Subcutaneous adipose tissue (tissue), 4 donors: Measurements from ENCODE around the gene PAX2. TPM values are rescaled to one million over a fixed set of nuclear protein-coding genes. Genes with fewer than 3 reads are reported as not detected.

ENCODE experiments used
- CTCF ChIP-seq: fragments of 450-650 bp; IDR thresholded peaks from one replicate; pipeline ENCODE4 v1.5.1; 2016; ENCODE audit warnings: low read depth, mild to moderate bottlenecking, control low read depth, antibody characterized with exemption, moderate library complexity
- total RNA-seq, 4 donors: library from RNA; depleted of rRNA; stranded (reverse); fragments of >200 nt; gene quantifications; one replicate each; pipeline ENCODE4 v1.1.0, GENCODE V29; 2016

PAX2 gene
- total RNA-seq, 4 donors from 2014 or later = not detected

GRCh38 chr10:100858261-100858660 lies 112.9 kb downstream of the PAX2 start:
- TF ChIP-seq CTCF = no peak

- no peak for TF ChIP-seq CTCF
Observed at GRCh38 chr10:100858747-100859483, 113.5 kb downstream of the PAX2 start.

- TF ChIP-seq CTCF = no peak
Observed at GRCh38 chr10:100859484-100859763, 114.0 kb downstream of the PAX2 start.

GRCh38 chr10:100863433-100863832 lies 118.1 kb downstream of the PAX2 start:
- no peak for TF ChIP-seq CTCF

- TF ChIP-seq CTCF = no peak
Observed at GRCh38 chr10:100864036-100864885, 118.9 kb downstream of the PAX2 start.

- TF ChIP-seq CTCF = no peak
Observed at GRCh38 chr10:100864978-100865377, 119.6 kb downstream of the PAX2 start.

GRCh38 chr10:100866010-100866409 lies 120.6 kb downstream of the PAX2 start:
- TF ChIP-seq CTCF = no peak
